HEK293 (cell line): ENCODE results near the gene SAMD4B.

Source experiments
- CTCF ChIA-PET: fragments of 350-600 bp; formaldehyde crosslinking; extraction: SDS; loops from one replicate; lab custom pipeline; 2021; ENCODE audit warnings: antibody characterized with exemption; lab: Yijun Ruan, JAX
- POLR2A ChIA-PET: fragments of 300-600 bp; formaldehyde crosslinking; extraction: SDS; loops from one replicate; lab custom pipeline; 2020; ENCODE audit warnings: antibody characterized with exemption, inconsistent platforms; lab: Yijun Ruan, JAX
- H3K27ac ChIP-seq: fragments of 200-500 bp; sonication (Bioruptor generic); 2 replicates; pipeline ENCODE4 v1.5.1; 2014; ENCODE audit warnings: low read depth, low read length, control low read depth, inconsistent platforms; ENCODE audit errors: extremely low read depth
- H3K36me3 ChIP-seq, 2 experiments: fragments of 200-500 bp in 1 of 2; sonication (Bioruptor generic) in 1 of 2; 1 replicate in 1 of 2; 2 replicates in 1 of 2; pipeline ENCODE4 v1.5.1; 2014 to 2017; ENCODE audit warnings: inconsistent platforms in 2 of 2, low read length in 2 of 2; ENCODE audit not compliant: control insufficient read depth in 2 of 2, insufficient read depth in 1 of 2
- H3K4me1 ChIP-seq: fragments of 200-500 bp; sonication (Bioruptor generic); 2 replicates; pipeline ENCODE4 v1.5.1; 2014; ENCODE audit warnings: mild to moderate bottlenecking, low read length, inconsistent platforms; ENCODE audit not compliant: control insufficient read depth, insufficient read depth
- H3K4me3 ChIP-seq: 2 replicates; pipeline ENCODE4 v1.5.1; 2011; ENCODE audit warnings: low read depth, mild to moderate bottlenecking, control low read depth, low read length, moderate library complexity
- H3K9me3 ChIP-seq: fragments of 200-500 bp; sonication (Bioruptor generic); 2 replicates; pipeline ENCODE4 v1.5.1; 2014; ENCODE audit warnings: low read depth, low read length, inconsistent platforms; ENCODE audit not compliant: control insufficient read depth, insufficient read depth
- GLI2 ChIP-seq: fragments of 450-650 bp; formaldehyde crosslinking; IDR thresholded peaks from 2 replicates; pipeline ENCODE4; 2017; ENCODE audit warnings: missing biosample characterization, missing genetic modification characterization, low read depth, borderline replicate concordance
- INSM2 ChIP-seq: fragments of 450-650 bp; formaldehyde crosslinking; IDR thresholded peaks from 2 replicates; pipeline ENCODE4 v1.5.1; 2016; ENCODE audit warnings: missing biosample characterization, missing genetic modification characterization
- KLF8 ChIP-seq: fragments of 450-650 bp; formaldehyde crosslinking; IDR thresholded peaks from 2 replicates; pipeline ENCODE4 v1.5.1; 2016; ENCODE audit warnings: missing biosample characterization, missing genetic modification characterization
- MEIS1 ChIP-seq: sonication (generic); formaldehyde crosslinking; IDR thresholded peaks from 2 replicates; pipeline ENCODE4 v1.8.1; 2022; ENCODE audit warnings: missing genetic modification reagents, mild to moderate bottlenecking, borderline replicate concordance
- SCRT1 ChIP-seq: fragments of 450-650 bp; formaldehyde crosslinking; IDR thresholded peaks from 2 replicates; pipeline ENCODE4 v1.5.1; 2016; ENCODE audit warnings: missing biosample characterization, missing genetic modification characterization, borderline replicate concordance
- SP7 ChIP-seq: fragments of 450-650 bp; formaldehyde crosslinking; IDR thresholded peaks from 2 replicates; pipeline ENCODE4 v1.5.1; 2016; ENCODE audit warnings: missing biosample characterization, missing genetic modification characterization
- ZBTB49 ChIP-seq: fragments of 450-650 bp; formaldehyde crosslinking; IDR thresholded peaks from 2 replicates; pipeline ENCODE4 v1.5.1; 2016; ENCODE audit warnings: missing biosample characterization, missing genetic modification characterization, low read depth
- ZBTB7A ChIP-seq: fragments of 450-650 bp; formaldehyde crosslinking; IDR thresholded peaks from 2 replicates; pipeline ENCODE4 v1.5.1; 2016; ENCODE audit warnings: low read depth, missing biosample characterization, missing genetic modification characterization
- ZEB2 ChIP-seq: fragments of 450-650 bp; formaldehyde crosslinking; IDR thresholded peaks from 2 replicates; pipeline ENCODE4 v1.5.1; 2016; ENCODE audit warnings: missing biosample characterization, missing genetic modification characterization
- ZFP41 ChIP-seq: fragments of 450-650 bp; formaldehyde crosslinking; IDR thresholded peaks from 2 replicates; pipeline ENCODE4 v1.5.1; 2016; ENCODE audit warnings: missing biosample characterization, missing genetic modification characterization, borderline replicate concordance
- ZFP69B ChIP-seq: fragments of 450-650 bp; formaldehyde crosslinking; IDR thresholded peaks from 2 replicates; pipeline ENCODE4 v1.5.1; 2016; ENCODE audit warnings: missing biosample characterization, missing genetic modification characterization
- ZNF112 ChIP-seq: fragments of 450-650 bp; formaldehyde crosslinking; IDR thresholded peaks from 2 replicates; pipeline ENCODE4 v1.5.0; 2017; ENCODE audit warnings: missing biosample characterization, missing genetic modification characterization
- ZNF132 ChIP-seq: fragments of 450-650 bp; formaldehyde crosslinking; IDR thresholded peaks from 2 replicates; pipeline ENCODE4 v1.5.1; 2017; ENCODE audit warnings: missing biosample characterization, missing genetic modification characterization, borderline replicate concordance
- ZNF146 ChIP-seq: fragments of 450-650 bp; formaldehyde crosslinking; IDR thresholded peaks from 2 replicates; pipeline ENCODE4 v1.5.1; 2016; ENCODE audit warnings: missing biosample characterization, missing genetic modification characterization
- ZNF16 ChIP-seq: fragments of 450-650 bp; formaldehyde crosslinking; IDR thresholded peaks from 2 replicates; pipeline ENCODE4 v1.5.1; 2016; ENCODE audit warnings: low read depth, missing biosample characterization, missing genetic modification characterization
- ZNF174 ChIP-seq: fragments of 450-650 bp; formaldehyde crosslinking; IDR thresholded peaks from 2 replicates; pipeline ENCODE4 v1.5.0; 2017; ENCODE audit warnings: missing biosample characterization, mild to moderate bottlenecking, missing genetic modification characterization
- ZNF175 ChIP-seq: fragments of 450-650 bp; formaldehyde crosslinking; IDR thresholded peaks from 2 replicates; pipeline ENCODE4 v1.5.1; 2016; ENCODE audit warnings: missing biosample characterization, missing genetic modification characterization
- ZNF18 ChIP-seq: fragments of 450-650 bp; formaldehyde crosslinking; IDR thresholded peaks from 2 replicates; pipeline ENCODE4 v1.5.1; 2016; ENCODE audit warnings: missing biosample characterization, missing genetic modification characterization
- ZNF184 ChIP-seq: fragments of 450-650 bp; IDR thresholded peaks from 2 replicates; pipeline ENCODE4 v1.5.1; 2018; ENCODE audit warnings: missing biosample characterization, mild to moderate bottlenecking, missing genetic modification characterization
- ZNF202 ChIP-seq: fragments of 450-650 bp; formaldehyde crosslinking; IDR thresholded peaks from 2 replicates; pipeline ENCODE4 v1.5.1; 2016; ENCODE audit warnings: missing biosample characterization, missing genetic modification characterization, borderline replicate concordance
- ZNF214 ChIP-seq: fragments of 450-650 bp; formaldehyde crosslinking; IDR thresholded peaks from 2 replicates; pipeline ENCODE4 v1.5.1; 2017; ENCODE audit warnings: missing biosample characterization, mild to moderate bottlenecking, missing genetic modification characterization, borderline replicate concordance
- ZNF24 ChIP-seq: fragments of 450-650 bp; formaldehyde crosslinking; IDR thresholded peaks from 2 replicates; pipeline ENCODE4 v1.5.1; 2016; ENCODE audit warnings: missing biosample characterization, missing genetic modification characterization
- ZNF274 ChIP-seq, 2 experiments: fragments of 200-500 bp in 1 of 2; fragments of 450-650 bp in 1 of 2; sonication (Bioruptor generic) in 1 of 2; formaldehyde crosslinking in 1 of 2; IDR thresholded peaks; 2 replicates each; pipeline versions ENCODE4 v1.5.1 to v1.6.1; 2014 to 2016; ENCODE audit warnings: borderline replicate concordance in 1 of 2, inconsistent platforms in 1 of 2, low read length in 1 of 2, missing biosample characterization in 1 of 2, missing genetic modification characterization in 1 of 2
- ZNF398 ChIP-seq: fragments of 450-650 bp; formaldehyde crosslinking; IDR thresholded peaks from 2 replicates; pipeline ENCODE4 v1.5.1; 2017; ENCODE audit warnings: missing biosample characterization, missing genetic modification characterization
- ZNF404 ChIP-seq: fragments of 450-650 bp; formaldehyde crosslinking; IDR thresholded peaks from 2 replicates; pipeline ENCODE4 v1.5.1; 2017; ENCODE audit warnings: missing biosample characterization, missing genetic modification characterization
- ZNF521 ChIP-seq: fragments of 450-650 bp; formaldehyde crosslinking; IDR thresholded peaks from 2 replicates; pipeline ENCODE4 v1.5.1; 2017; ENCODE audit warnings: missing biosample characterization, mild to moderate bottlenecking, missing genetic modification characterization
- ZNF623 ChIP-seq: fragments of 450-650 bp; formaldehyde crosslinking; IDR thresholded peaks from 2 replicates; pipeline ENCODE4 v1.5.1; 2016; ENCODE audit warnings: missing biosample characterization, missing genetic modification characterization
- ZNF626 ChIP-seq: fragments of 450-650 bp; sonication (Bioruptor Pico); formaldehyde crosslinking; IDR thresholded peaks from 2 replicates; pipeline ENCODE4 v1.5.1; 2018; ENCODE audit warnings: missing biosample characterization, missing genetic modification characterization, inconsistent platforms
- ZNF660 ChIP-seq: fragments of 450-650 bp; IDR thresholded peaks from 2 replicates; pipeline ENCODE4 v1.5.1; 2018; ENCODE audit warnings: missing biosample characterization, mild to moderate bottlenecking, missing genetic modification characterization
- ZNF701 ChIP-seq: fragments of 450-650 bp; formaldehyde crosslinking; IDR thresholded peaks from 2 replicates; pipeline ENCODE4 v1.5.1; 2016; ENCODE audit warnings: missing biosample characterization, missing genetic modification characterization
- ZNF792 ChIP-seq: fragments of 450-650 bp; formaldehyde crosslinking; IDR thresholded peaks from 2 replicates; pipeline ENCODE4 v1.5.1; 2016; ENCODE audit warnings: missing biosample characterization, missing genetic modification characterization

Gene SAMD4B

DNA sequence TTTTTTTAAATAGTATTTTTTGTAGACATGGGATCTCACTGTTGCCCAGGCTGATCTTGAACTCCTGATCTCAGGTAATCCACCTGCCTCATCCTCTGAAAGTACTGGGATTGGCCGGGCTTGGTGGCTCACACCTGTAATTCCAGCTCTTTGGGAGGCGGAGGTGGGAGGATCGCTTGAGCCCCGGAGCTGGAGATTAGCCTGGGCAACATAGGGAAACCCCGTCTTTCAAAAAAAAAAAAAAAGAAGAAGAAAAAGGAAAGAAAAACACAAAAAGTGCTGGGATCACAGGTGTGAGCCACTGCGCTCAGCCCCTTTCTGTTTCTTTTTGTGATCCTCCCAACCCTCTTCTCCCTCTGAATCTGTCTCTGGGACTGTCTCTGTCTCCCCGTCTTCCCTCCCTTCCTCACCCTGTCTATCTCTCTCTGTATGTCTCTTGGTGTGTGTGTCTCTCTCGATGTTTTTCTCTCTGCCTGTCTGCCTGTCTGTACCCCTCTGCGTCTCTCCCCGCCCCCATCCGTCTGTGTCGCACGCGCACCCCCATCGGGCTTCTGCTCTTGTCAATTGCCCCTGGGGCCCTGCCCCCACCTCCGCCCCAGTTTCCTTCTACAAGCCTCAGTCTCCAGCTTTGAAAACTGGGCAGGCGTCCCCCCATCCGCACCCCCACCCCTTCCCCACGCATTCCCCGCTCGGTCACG, 63.9 kb downstream of the SAMD4B start:
- POLR2A ChIA-PET, result interaction anchor here (0.5 to 11.2 kb wide), 11 partner anchors 7 to 288 kb away, joined by 3 to 175 read pairs (median 5); partner anchors contain the start of genes MED29, PAF1 and RPS16
- Histone ChIP-seq H3K27ac (peak overlapping the region; percentile 56), H3K36me3 (peaks cover 0 to 3% of the 10 kb centered on the region in 2 experiments; a peak in 1 of 3 replicates), H3K4me3 (peak overlapping the region; percentile 26), H3K4me1 (peaks cover 57% of the 10 kb centered on the region), H3K9me3 (no peaks in the 10 kb centered on the region)
- CTCF ChIA-PET, result interaction anchor here (0.6 to 4.6 kb wide), 2 partner anchors 8 to 264 kb away, joined by 3 to 41 read pairs; no protein-coding TSS in a partner anchor
- no peak for TF ChIP-seq ZNF184
- TF ChIP-seq ZNF404 (tag by site-specific recombination), result no peak
- no peak for TF ChIP-seq ZNF174
- no peak for TF ChIP-seq ZNF146
- TF ChIP-seq ZNF18 (tag by site-specific recombination), result peak; percentile 66; the same call in 1 of the 2 replicates
- TF ChIP-seq ZFP69B, result peak; percentile 42; the same call in 1 of the 2 replicates
- no peak for TF ChIP-seq ZNF16 (tag by site-specific recombination)
- TF ChIP-seq SCRT1 (tag by site-specific recombination), result no peak
- TF ChIP-seq ZNF398 (tag by site-specific recombination), result peak; percentile 43
- no peak for TF ChIP-seq INSM2 (tag by site-specific recombination)
- TF ChIP-seq SP7, result peak; percentile 16; the same call in 1 of the 2 replicates
- TF ChIP-seq ZNF24 (tag by site-specific recombination), result no peak
- no peak for TF ChIP-seq ZNF701
- no peak for TF ChIP-seq ZNF202 (tag by site-specific recombination)
- no peak for TF ChIP-seq ZNF274 (IDR thresholded peaks at IDR 0.05; ENCODE audit: low read length)
- peak; percentile 51; the same call in 1 of the 2 replicates for TF ChIP-seq ZNF274 (tag by site-specific recombination; IDR thresholded peaks at IDR 0.05; ENCODE audit: borderline replicate concordance)
- TF ChIP-seq ZFP41 (tag by site-specific recombination), result no peak
- TF ChIP-seq ZNF521, result no peak
- TF ChIP-seq ZNF792 (tag by site-specific recombination), result no peak; the same call in 1 of the 2 replicates
- peak; percentile 94 for TF ChIP-seq ZBTB7A
- TF ChIP-seq GLI2 (tag by site-specific recombination), result no peak
- TF ChIP-seq ZNF214, result no peak
- no peak for TF ChIP-seq ZNF623
- TF ChIP-seq ZNF626, result no peak
- TF ChIP-seq ZNF175 (tag by site-specific recombination), result no peak
- no peak for TF ChIP-seq ZNF132 (tag by site-specific recombination)
- TF ChIP-seq ZEB2, result no peak; the same call in 1 of the 2 replicates
- TF ChIP-seq KLF8, result peak; percentile 80
- no peak for TF ChIP-seq ZBTB49
- no peak for TF ChIP-seq ZNF660
- TF ChIP-seq MEIS1 (CRISPR knock-in tag), result no peak
- no peak for TF ChIP-seq ZNF112 (tag by site-specific recombination)
